Calu3 (cell line): ENCODE measurements around the gene GDPD5. TPM values are rescaled to one million over a fixed set of nuclear protein-coding genes. Genes with fewer than 3 reads are reported as not detected.

Source experiments
- BruUV-seq: library from RNA; stranded (reverse); fragments of 400-500 nt; replicated peaks from 2 replicates; lab custom pipeline; 2021; lab: Mats Ljungman, UMichigan
- CTCF ChIA-PET: fragments of 300-600 bp; sonication (Branson Sonifier 250); formaldehyde crosslinking; loops from one replicate; lab custom pipeline; 2022; ENCODE audit warnings: antibody characterized with exemption; lab: Charles Lee
- DNase-seq: peaks from one replicate; pipeline ENCODE4 v3.0.0; 2022
- H3K27ac Mint-ChIP-seq: one replicate; pipeline ENCODE4 v1.8.0; 2022; ENCODE audit warnings: mixed read lengths; ENCODE audit not compliant: unreplicated experiment
- H3K27me3 Mint-ChIP-seq: one replicate; pipeline ENCODE4 v1.8.0; 2022; ENCODE audit warnings: mixed read lengths; ENCODE audit not compliant: unreplicated experiment
- H3K36me3 Mint-ChIP-seq: one replicate; pipeline ENCODE4 v1.8.0; 2022; ENCODE audit warnings: mild to moderate bottlenecking, moderate library complexity, mixed read lengths; ENCODE audit not compliant: insufficient read depth, unreplicated experiment
- H3K4me1 Mint-ChIP-seq: one replicate; pipeline ENCODE4 v1.8.0; 2022; ENCODE audit warnings: mild to moderate bottlenecking, low read depth, mixed read lengths; ENCODE audit not compliant: unreplicated experiment
- H3K4me3 Mint-ChIP-seq: one replicate; pipeline ENCODE4 v1.8.0; 2022; ENCODE audit warnings: mild to moderate bottlenecking, low read depth, moderate library complexity, mixed read lengths; ENCODE audit not compliant: unreplicated experiment
- H3K9me3 Mint-ChIP-seq: one replicate; pipeline ENCODE4 v1.8.0; 2022; ENCODE audit warnings: low read depth, mixed read lengths; ENCODE audit not compliant: unreplicated experiment
- intact Hi-C: fragments of 100-400 bp; cut with micrococcal nuclease; formaldehyde crosslinking; loops from one replicate; pipeline ENCODE4 v1.10.0; 2022; ENCODE audit not compliant: unreplicated experiment
- total RNA-seq: library from RNA; stranded (reverse); gene quantifications from 2 replicates; pipeline ENCODE4 v1.2.3, GENCODE V29; 2022
- TF ChIP-seq, protein P1 (sequence below): fragments of 200-600 bp; IDR thresholded peaks from one replicate; pipeline ENCODE4 v1.8.0; 2022; ENCODE audit warnings: antibody characterized with exemption; ENCODE audit not compliant: unreplicated experiment

GDPD5 gene
- total RNA-seq, 1 experiment from 2014 or later = 7.0 TPM

DNA sequence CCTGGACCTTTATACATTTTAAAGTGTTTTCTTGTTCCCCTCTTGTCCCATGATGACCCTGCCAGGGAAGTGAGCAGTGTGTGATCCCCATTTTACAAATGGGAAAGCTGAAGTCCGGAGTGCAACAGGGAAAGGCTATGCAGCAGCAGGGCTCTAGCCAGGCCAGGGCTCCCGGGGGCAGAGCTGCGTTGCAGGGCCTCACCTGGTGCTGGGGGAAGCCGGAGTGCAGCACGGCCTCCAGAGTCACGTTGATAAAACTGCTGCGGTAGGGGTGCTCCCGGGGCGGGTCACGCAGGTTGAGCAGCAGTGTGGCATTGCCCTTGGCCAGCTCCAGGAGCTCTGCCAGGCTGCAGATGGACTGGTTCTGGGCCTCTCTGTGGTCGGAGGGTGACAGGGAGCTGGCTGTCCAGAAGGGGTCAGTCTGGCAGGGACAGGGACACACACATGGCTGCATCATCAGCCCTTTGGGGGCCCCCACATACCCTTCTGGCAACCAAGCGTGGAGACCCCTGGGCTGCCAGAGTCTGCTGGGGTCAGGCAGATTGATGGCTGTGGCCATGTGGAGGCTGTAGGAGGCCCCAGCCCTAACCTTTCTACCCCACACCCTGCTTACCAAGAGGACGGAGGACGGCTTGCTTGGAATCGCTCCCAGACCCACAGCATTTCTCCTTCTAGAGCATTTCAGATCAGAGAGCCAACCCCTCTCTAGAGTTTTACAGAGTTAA, 83.4 kb downstream of the GDPD5 start:
- TF ChIP-seq, protein P1, sequence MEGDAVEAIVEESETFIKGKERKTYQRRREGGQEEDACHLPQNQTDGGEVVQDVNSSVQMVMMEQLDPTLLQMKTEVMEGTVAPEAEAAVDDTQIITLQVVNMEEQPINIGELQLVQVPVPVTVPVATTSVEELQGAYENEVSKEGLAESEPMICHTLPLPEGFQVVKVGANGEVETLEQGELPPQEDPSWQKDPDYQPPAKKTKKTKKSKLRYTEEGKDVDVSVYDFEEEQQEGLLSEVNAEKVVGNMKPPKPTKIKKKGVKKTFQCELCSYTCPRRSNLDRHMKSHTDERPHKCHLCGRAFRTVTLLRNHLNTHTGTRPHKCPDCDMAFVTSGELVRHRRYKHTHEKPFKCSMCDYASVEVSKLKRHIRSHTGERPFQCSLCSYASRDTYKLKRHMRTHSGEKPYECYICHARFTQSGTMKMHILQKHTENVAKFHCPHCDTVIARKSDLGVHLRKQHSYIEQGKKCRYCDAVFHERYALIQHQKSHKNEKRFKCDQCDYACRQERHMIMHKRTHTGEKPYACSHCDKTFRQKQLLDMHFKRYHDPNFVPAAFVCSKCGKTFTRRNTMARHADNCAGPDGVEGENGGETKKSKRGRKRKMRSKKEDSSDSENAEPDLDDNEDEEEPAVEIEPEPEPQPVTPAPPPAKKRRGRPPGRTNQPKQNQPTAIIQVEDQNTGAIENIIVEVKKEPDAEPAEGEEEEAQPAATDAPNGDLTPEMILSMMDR = no peak
- Mint-ChIP-seq H3K9me3 (no peaks in the 10 kb centered on the region), H3K4me1 (no peaks in the 10 kb centered on the region), H3K36me3 (peaks cover 4% of the 10 kb centered on the region), H3K4me3 (no peak overlapping the region), H3K27me3 (peaks cover 39% of the 10 kb centered on the region), H3K27ac (no peak overlapping the region)
- no TSS peak for BruUV-seq
- intact Hi-C loops = no loop called here
- no peak for DNase-seq
- CTCF ChIA-PET = no interaction called here

DNA sequence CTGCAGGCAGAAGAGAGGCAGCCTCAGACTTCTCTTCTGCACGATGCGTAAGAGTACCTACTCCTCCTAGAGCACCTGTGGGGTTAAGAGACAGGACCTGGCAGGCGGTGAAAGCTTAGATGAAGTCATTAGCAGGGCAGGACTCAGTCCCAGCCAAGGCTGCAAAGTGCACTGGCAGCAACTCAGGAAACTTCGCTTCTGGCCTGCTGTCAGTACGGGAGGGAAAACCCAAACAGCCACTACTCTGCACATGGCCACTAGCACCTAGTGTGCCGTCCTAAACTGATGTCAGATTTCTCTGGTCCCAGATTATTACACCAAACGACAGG, 84.0 kb downstream of the GDPD5 start:
- TF ChIP-seq, protein P1 = no peak
- no peak for DNase-seq
- no TSS peak for BruUV-seq
- Mint-ChIP-seq H3K4me1 (no peaks in the 10 kb centered on the region), H3K27me3 (peaks cover 41% of the 10 kb centered on the region), H3K4me3 (no peak overlapping the region), H3K36me3 (peaks cover 4% of the 10 kb centered on the region), H3K27ac (no peak overlapping the region), H3K9me3 (no peaks in the 10 kb centered on the region)
- CTCF ChIA-PET = no interaction called here
- intact Hi-C loops = no loop called here

DNA sequence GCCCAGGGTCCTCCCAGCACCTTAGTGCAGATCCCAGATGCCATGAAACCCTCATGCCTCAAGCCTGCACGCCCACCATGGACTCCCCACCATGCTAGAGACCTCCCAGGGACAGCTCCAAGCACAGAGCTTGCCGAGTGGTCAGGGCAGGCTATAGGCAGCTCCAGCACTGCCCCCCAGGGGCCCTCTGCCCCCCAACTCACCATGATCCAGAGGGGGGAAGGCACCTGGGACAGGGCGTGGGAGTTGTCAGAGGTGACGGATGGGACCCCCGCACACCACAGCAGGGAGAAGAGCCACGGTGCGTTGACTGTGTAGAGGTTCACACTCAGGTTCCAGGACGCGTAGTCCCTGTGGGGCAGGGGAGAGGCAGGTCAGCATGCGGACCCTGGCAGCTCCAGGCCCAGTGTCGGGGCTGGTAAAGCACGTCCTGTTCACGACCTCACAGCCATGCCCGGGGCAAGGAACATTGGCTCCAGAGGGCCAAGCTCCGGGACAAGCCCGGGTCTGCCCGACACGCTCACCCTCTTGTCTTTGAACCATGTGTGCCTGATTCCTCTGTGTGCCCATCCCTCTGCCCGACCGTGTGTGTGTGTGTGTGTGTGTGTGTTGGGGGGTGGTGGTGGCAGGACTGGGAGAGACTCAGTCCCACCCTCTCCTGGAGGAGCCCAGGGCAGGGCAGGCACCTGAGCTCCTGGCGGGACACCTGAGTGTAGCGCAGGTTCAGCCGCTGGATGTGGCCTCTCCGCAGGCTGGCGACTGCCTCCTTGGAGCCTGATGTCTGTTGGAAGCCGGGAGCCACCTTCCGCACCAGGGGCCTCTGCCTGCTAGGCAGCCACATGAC, 84.6 kb downstream of the GDPD5 start:
- intact Hi-C loops = no loop called here

DNA sequence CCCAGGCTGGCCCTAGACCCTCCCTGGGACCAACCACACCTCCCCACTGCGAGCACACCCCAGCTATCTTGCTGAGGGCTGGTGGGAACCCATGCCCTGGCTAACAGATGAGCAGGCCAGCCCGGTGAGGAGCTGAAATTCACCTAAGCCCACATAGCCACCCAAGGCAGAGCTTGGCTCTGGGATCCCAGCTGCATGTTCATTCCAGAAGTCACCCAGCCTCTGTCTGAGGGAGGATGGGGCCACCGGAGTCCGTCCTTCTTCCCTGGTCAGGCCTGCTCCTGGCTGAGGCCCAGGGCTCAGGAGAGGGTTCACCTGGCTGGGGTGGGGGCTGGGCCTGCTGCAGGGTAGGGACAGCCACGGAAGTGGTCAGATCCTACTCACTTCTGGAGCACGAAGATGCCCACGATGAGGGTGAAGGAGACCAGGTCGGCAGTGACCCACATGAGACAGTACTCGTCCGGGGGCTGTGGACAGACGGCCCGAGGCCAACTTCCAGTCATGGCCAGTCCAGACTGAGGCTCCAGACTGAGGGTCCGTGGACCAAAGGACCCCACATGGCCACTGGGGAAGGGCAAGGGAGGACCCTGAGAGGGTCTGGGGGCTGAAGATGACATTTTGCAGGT, 86.1 kb downstream of the GDPD5 start:
- H3K27ac Mint-ChIP-seq = no peak overlapping the region

More for the DNA sequence above, 84.6 kb downstream of the GDPD5 start:
- no TSS peak for BruUV-seq
- Mint-ChIP-seq H3K4me3 (no peak overlapping the region), H3K27me3 (peaks cover 42% of the 10 kb centered on the region), H3K36me3 (peaks cover 4% of the 10 kb centered on the region), H3K27ac (no peak overlapping the region), H3K4me1 (no peaks in the 10 kb centered on the region), H3K9me3 (no peaks in the 10 kb centered on the region)
- TF ChIP-seq, protein P1 = no peak
- no peak for DNase-seq
- CTCF ChIA-PET = no interaction called here

More for the DNA sequence above, 86.1 kb downstream of the GDPD5 start:
- TF ChIP-seq, protein P1 = no peak
- peaks cover 50% of the 10 kb centered on the region for H3K27me3 Mint-ChIP-seq
- no peak for DNase-seq
- no TSS peak for BruUV-seq
- no peaks in the 10 kb centered on the region for H3K36me3 Mint-ChIP-seq
- H3K4me3 Mint-ChIP-seq = no peak overlapping the region
- no peaks in the 10 kb centered on the region for H3K9me3 Mint-ChIP-seq
- H3K4me1 Mint-ChIP-seq = no peaks in the 10 kb centered on the region
- intact Hi-C loops = no loop called here
- CTCF ChIA-PET = interaction anchor here (0.5 kb wide), 1 partner anchor 105 kb away, joined by 3 read pairs; no protein-coding TSS in a partner anchor
